H1 (cell line): ENCODE data around the gene MYLK3. TPM values are rescaled to one million over a fixed set of nuclear protein-coding genes. Genes with fewer than 3 reads are reported as not detected.

Source experiments
- BCL11A ChIP-seq, 2 experiments: IDR thresholded peaks; one replicate each; pipeline ENCODE4 v1.6.1; 2011; ENCODE audit warnings: low read depth in 2 of 2, low read length in 2 of 2, mild to moderate bottlenecking in 2 of 2
- CTBP2 ChIP-seq: IDR thresholded peaks from 2 replicates; pipeline ENCODE4 v1.7.0; 2011; ENCODE audit warnings: borderline replicate concordance, mild to moderate bottlenecking, moderate library complexity, mixed read lengths, low read length; ENCODE audit not compliant: insufficient read depth, insufficient read length
- GABPA ChIP-seq: IDR thresholded peaks from 2 replicates; pipeline ENCODE4 v1.6.1; 2011; ENCODE audit warnings: mild to moderate bottlenecking, low read length, moderate library complexity, borderline replicate concordance; ENCODE audit not compliant: insufficient read depth
- POLR2AphosphoS5 ChIP-seq: IDR thresholded peaks from 2 replicates; pipeline ENCODE4 v1.6.1; 2011; ENCODE audit warnings: low read depth, low read length
- RAD21 ChIP-seq, 2 experiments: IDR thresholded peaks in 1 of 2; conservative IDR thresholded peaks in 1 of 2; 2 replicates each; pipeline ENCODE4 v1.6.1; 2011; ENCODE audit warnings: low read depth in 2 of 2, low read length in 2 of 2, improper control_type of control experiment in 1 of 2, inconsistent platforms in 1 of 2, mild to moderate bottlenecking in 1 of 2, moderate library complexity in 1 of 2
- RNF2 ChIP-seq: fragments of 200-900, 300-1000 bp; sonication (generic); IDR thresholded peaks from 2 replicates; pipeline ENCODE4 v1.7.1; 2016; ENCODE audit warnings: borderline replicate concordance, low read depth, mild to moderate bottlenecking, antibody characterized with exemption, low read length; ENCODE audit not compliant: poor library complexity, severe bottlenecking; ENCODE audit errors: missing control alignments
- SIX5 ChIP-seq: IDR thresholded peaks from 2 replicates; pipeline ENCODE4 v1.6.1; 2011; ENCODE audit warnings: mild to moderate bottlenecking, low read depth, low read length
- SP1 ChIP-seq: IDR thresholded peaks from 2 replicates; pipeline ENCODE4 v1.6.1; 2011; ENCODE audit warnings: low read depth, low read length
- SP4 ChIP-seq: IDR thresholded peaks from 2 replicates; pipeline ENCODE4 v1.6.1; 2012; ENCODE audit warnings: low read length, inconsistent platforms
- SUZ12 ChIP-seq: fragments of 200-600 bp; sonication (generic); IDR thresholded peaks from 2 replicates; pipeline ENCODE4 v1.6.1; 2012; ENCODE audit warnings: mild to moderate bottlenecking, inconsistent platforms, low read length, moderate library complexity, mixed read lengths
- ZNF274 ChIP-seq: IDR thresholded peaks from 2 replicates; pipeline ENCODE4 v1.7.0; 2012; ENCODE audit warnings: low read length, borderline replicate concordance; ENCODE audit errors: extremely low read depth
- polyA plus RNA-seq, 7 experiments: library from polyadenylated mRNA; depleted of rRNA in 3 of 7; stranded (reverse) in 5 of 7; unstranded in 2 of 7; fragments of >200 nt in 5 of 7; fragments of 200-250 nt in 2 of 7; gene quantifications; 1 replicate in 5 of 7; 2 replicates in 1 of 7; 4 replicates in 1 of 7; pipeline versions ENCODE4 v1.2.1 to v1.2.3, GENCODE V29; 2011 to 2013; ENCODE audit warnings: missing spikeins in 2 of 7, mixed read lengths in 2 of 7
- total RNA-seq: library from RNA; stranded (reverse); fragmentation: NEBNext Ultra II Directional; extraction: Animal tissue kit (Norgen Biotek cat#: 25700); gene quantifications from 2 replicates; pipeline ENCODE4 v1.2.1, GENCODE V29; 2021
- TF ChIP-seq, protein P1 (sequence below): fragments of 300-600 bp; sonication (generic); IDR thresholded peaks from 2 replicates; pipeline ENCODE4 v1.7.1; 2012; ENCODE audit warnings: low read length, moderate library complexity, mild to moderate bottlenecking, inconsistent platforms; ENCODE audit not compliant: insufficient replicate concordance

Gene MYLK3
- total and polyA plus RNA-seq, 2 of the 8 experiments (the other 6 are each of a cell fraction or from before 2014, with no cell fraction given) = 0.14 to 0.35 TPM

DNA sequence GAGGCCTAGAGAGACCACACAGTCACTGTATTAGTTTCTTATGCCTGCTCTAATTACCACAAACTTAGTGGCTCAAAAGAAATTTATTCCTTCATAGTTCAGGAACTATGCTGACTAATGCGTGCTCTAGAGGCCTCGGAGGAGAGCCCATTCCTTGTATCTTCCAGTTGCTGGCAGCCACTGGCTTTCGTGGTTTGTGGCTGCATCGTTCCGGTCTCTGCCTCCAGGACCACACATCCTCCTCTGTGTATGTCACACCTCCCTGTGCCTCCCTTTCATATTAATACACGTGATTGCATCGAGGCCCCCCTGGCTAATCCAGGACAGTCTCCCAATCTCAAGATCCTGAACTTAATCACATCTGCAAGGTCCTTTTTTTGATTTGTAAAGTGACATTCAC, 16.9 kb upstream of the MYLK3 start (continued):
- TF ChIP-seq, protein P1, sequence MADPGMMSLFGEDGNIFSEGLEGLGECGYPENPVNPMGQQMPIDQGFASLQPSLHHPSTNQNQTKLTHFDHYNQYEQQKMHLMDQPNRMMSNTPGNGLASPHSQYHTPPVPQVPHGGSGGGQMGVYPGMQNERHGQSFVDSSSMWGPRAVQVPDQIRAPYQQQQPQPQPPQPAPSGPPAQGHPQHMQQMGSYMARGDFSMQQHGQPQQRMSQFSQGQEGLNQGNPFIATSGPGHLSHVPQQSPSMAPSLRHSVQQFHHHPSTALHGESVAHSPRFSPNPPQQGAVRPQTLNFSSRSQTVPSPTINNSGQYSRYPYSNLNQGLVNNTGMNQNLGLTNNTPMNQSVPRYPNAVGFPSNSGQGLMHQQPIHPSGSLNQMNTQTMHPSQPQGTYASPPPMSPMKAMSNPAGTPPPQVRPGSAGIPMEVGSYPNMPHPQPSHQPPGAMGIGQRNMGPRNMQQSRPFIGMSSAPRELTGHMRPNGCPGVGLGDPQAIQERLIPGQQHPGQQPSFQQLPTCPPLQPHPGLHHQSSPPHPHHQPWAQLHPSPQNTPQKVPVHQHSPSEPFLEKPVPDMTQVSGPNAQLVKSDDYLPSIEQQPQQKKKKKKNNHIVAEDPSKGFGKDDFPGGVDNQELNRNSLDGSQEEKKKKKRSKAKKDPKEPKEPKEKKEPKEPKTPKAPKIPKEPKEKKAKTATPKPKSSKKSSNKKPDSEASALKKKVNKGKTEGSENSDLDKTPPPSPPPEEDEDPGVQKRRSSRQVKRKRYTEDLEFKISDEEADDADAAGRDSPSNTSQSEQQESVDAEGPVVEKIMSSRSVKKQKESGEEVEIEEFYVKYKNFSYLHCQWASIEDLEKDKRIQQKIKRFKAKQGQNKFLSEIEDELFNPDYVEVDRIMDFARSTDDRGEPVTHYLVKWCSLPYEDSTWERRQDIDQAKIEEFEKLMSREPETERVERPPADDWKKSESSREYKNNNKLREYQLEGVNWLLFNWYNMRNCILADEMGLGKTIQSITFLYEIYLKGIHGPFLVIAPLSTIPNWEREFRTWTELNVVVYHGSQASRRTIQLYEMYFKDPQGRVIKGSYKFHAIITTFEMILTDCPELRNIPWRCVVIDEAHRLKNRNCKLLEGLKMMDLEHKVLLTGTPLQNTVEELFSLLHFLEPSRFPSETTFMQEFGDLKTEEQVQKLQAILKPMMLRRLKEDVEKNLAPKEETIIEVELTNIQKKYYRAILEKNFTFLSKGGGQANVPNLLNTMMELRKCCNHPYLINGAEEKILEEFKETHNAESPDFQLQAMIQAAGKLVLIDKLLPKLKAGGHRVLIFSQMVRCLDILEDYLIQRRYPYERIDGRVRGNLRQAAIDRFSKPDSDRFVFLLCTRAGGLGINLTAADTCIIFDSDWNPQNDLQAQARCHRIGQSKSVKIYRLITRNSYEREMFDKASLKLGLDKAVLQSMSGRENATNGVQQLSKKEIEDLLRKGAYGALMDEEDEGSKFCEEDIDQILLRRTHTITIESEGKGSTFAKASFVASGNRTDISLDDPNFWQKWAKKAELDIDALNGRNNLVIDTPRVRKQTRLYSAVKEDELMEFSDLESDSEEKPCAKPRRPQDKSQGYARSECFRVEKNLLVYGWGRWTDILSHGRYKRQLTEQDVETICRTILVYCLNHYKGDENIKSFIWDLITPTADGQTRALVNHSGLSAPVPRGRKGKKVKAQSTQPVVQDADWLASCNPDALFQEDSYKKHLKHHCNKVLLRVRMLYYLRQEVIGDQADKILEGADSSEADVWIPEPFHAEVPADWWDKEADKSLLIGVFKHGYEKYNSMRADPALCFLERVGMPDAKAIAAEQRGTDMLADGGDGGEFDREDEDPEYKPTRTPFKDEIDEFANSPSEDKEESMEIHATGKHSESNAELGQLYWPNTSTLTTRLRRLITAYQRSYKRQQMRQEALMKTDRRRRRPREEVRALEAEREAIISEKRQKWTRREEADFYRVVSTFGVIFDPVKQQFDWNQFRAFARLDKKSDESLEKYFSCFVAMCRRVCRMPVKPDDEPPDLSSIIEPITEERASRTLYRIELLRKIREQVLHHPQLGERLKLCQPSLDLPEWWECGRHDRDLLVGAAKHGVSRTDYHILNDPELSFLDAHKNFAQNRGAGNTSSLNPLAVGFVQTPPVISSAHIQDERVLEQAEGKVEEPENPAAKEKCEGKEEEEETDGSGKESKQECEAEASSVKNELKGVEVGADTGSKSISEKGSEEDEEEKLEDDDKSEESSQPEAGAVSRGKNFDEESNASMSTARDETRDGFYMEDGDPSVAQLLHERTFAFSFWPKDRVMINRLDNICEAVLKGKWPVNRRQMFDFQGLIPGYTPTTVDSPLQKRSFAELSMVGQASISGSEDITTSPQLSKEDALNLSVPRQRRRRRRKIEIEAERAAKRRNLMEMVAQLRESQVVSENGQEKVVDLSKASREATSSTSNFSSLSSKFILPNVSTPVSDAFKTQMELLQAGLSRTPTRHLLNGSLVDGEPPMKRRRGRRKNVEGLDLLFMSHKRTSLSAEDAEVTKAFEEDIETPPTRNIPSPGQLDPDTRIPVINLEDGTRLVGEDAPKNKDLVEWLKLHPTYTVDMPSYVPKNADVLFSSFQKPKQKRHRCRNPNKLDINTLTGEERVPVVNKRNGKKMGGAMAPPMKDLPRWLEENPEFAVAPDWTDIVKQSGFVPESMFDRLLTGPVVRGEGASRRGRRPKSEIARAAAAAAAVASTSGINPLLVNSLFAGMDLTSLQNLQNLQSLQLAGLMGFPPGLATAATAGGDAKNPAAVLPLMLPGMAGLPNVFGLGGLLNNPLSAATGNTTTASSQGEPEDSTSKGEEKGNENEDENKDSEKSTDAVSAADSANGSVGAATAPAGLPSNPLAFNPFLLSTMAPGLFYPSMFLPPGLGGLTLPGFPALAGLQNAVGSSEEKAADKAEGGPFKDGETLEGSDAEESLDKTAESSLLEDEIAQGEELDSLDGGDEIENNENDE = no peak
- TF ChIP-seq RAD21 (IDR thresholded peaks at IDR 0.05 in 1 of 2, conservative IDR thresholded peaks at IDR 0.05 in 1 of 2; ENCODE audit: low read depth in 2 of 2, low read length in 2 of 2) = no peak
- no peak for TF ChIP-seq SIX5
- no peak for TF ChIP-seq CTBP2
- no peak for TF ChIP-seq RNF2
- no peak for TF ChIP-seq SP1
- no peak for TF ChIP-seq SP4
- TF ChIP-seq SUZ12 = no peak
- TF ChIP-seq POLR2AphosphoS5 = no peak
- no peak for TF ChIP-seq GABPA
- no peak for TF ChIP-seq BCL11A (IDR thresholded peaks at IDR 0.05; ENCODE audit: low read depth in 2 of 2, low read length in 2 of 2)
- no peak for TF ChIP-seq ZNF274
